HCT116 (cell line): ENCODE measurements around the gene ZNF585A. TPM values are rescaled to one million over a fixed set of nuclear protein-coding genes. Genes with fewer than 3 reads are reported as not detected.

ENCODE experiments used
- ATAC-seq: fragments of 200-7000 bp; cut with Tn5 transposase; 2 replicates; pipeline ENCODE4 v1.9.1; 2020; ENCODE audit warnings: mild to moderate bottlenecking, moderate library complexity
- BruUV-seq: library from RNA; stranded (reverse); fragments of 400-500 nt; replicated peaks from 2 replicates; lab custom pipeline; 2021; lab: Mats Ljungman, UMichigan
- CTCF ChIA-PET: fragments of 300-600 bp; sonication (Branson Sonifier 250); formaldehyde crosslinking; loops from one replicate; lab custom pipeline; 2021; ENCODE audit warnings: antibody characterized with exemption; lab: Charles Lee
- POLR2A ChIA-PET: fragments of 300-600, 350-600 bp; sonication (Branson Sonifier 250); formaldehyde crosslinking; loops from one replicate; lab custom pipeline; 2021; ENCODE audit warnings: antibody characterized with exemption; lab: Charles Lee
- RAD21 ChIA-PET, 2 experiments: fragments of 300-600 bp; sonication (Branson Sonifier 250); formaldehyde crosslinking; loops; one replicate each; lab custom pipeline; 2023; ENCODE audit warnings: low total read pairs in 2 of 2; ENCODE audit not compliant: uncharacterized antibody in 2 of 2, unreplicated experiment in 2 of 2, low non-redundant PET in 1 of 2; lab: Charles Lee
- DNase-seq: peaks from one replicate; pipeline ENCODE4 v3.0.0-alpha.2; 2010; ENCODE audit warnings: low read depth, low spot score
- H2AFZ ChIP-seq: fragments of 200-600 bp; shearing (Covaris generic), sonication (generic); 2 replicates; pipeline ENCODE4 v1.6.1; 2017; ENCODE audit warnings: low read depth, mixed run types, mixed read lengths, antibody characterized with exemption, low read length; ENCODE audit not compliant: poor library complexity, severe bottlenecking
- H3K27ac ChIP-seq: 2 replicates; pipeline ENCODE4 v1.5.1; 2012; ENCODE audit warnings: low read depth, low read length
- H3K27me3 ChIP-seq: fragments of 200-600 bp; sonication (generic); 2 replicates; pipeline ENCODE4 v1.6.1; 2016; ENCODE audit warnings: mixed run types, low read length, mixed read lengths; ENCODE audit not compliant: insufficient read depth
- H3K36me3 ChIP-seq, 2 experiments: fragments of 200-500 bp in 1 of 2; fragments of 200-600 bp in 1 of 2; sonication (Bioruptor generic) in 1 of 2; sonication (generic) in 1 of 2; 2 replicates each; pipeline versions ENCODE4 v1.5.1 to v1.6.1; 2014 to 2016; ENCODE audit warnings: low read length in 2 of 2, inconsistent platforms in 1 of 2, mixed read lengths in 1 of 2, mixed run types in 1 of 2; ENCODE audit not compliant: insufficient read depth in 2 of 2, control insufficient read depth in 1 of 2
- H3K4me1 ChIP-seq, 2 experiments: fragments of 200-600 bp in 1 of 2; sonication (generic) in 1 of 2; 2 replicates each; pipeline versions ENCODE4 v1.5.1 to v1.6.1; 2012 to 2017; ENCODE audit warnings: low read length in 2 of 2, inconsistent platforms in 1 of 2, mild to moderate bottlenecking in 1 of 2, mixed read lengths in 1 of 2, mixed run types in 1 of 2, moderate library complexity in 1 of 2; ENCODE audit not compliant: insufficient read depth in 2 of 2, control insufficient read depth in 1 of 2
- H3K4me2 ChIP-seq: fragments of 200-600 bp; sonication (generic); 2 replicates; pipeline ENCODE4 v1.6.1; 2017; ENCODE audit warnings: mixed run types, low read length, mixed read lengths
- H3K4me3 ChIP-seq, 2 experiments: fragments of 200-600 bp in 1 of 2; sonication (generic) in 1 of 2; replicated peaks in 1 of 2; 2 replicates each; pipeline ENCODE4 v1.5.1; 2011 to 2016; ENCODE audit warnings: low read length in 2 of 2, control low read depth in 1 of 2, low read depth in 1 of 2, mild to moderate bottlenecking in 1 of 2, mixed read lengths in 1 of 2, mixed run types in 1 of 2
- H3K79me2 ChIP-seq: fragments of 200-600 bp; sonication (generic); 2 replicates; pipeline ENCODE4 v1.6.1; 2017; ENCODE audit warnings: mild to moderate bottlenecking, mixed run types, low read length, moderate library complexity, mixed read lengths; ENCODE audit not compliant: insufficient read depth
- H3K9ac ChIP-seq: fragments of 200-600 bp; sonication (generic); 2 replicates; pipeline ENCODE4 v1.6.1; 2016; ENCODE audit warnings: low read length, mixed read lengths
- H3K9me2 ChIP-seq: fragments of 200-600 bp; sonication (generic), shearing (Covaris generic); 2 replicates; pipeline ENCODE4 v1.6.1; 2017; ENCODE audit warnings: mixed run types, mild to moderate bottlenecking, moderate library complexity; ENCODE audit not compliant: insufficient read depth
- H3K9me3 ChIP-seq, 2 experiments: fragments of 200-500 bp in 1 of 2; fragments of 200-600 bp in 1 of 2; sonication (Bioruptor generic) in 1 of 2; sonication (generic) in 1 of 2; 2 replicates each; pipeline ENCODE4 v1.6.1; 2014 to 2017; ENCODE audit warnings: low read length in 2 of 2, mixed read lengths in 2 of 2, inconsistent platforms in 1 of 2, low read depth in 1 of 2, mild to moderate bottlenecking in 1 of 2, mixed run types in 1 of 2, moderate library complexity in 1 of 2; ENCODE audit not compliant: control insufficient read depth in 1 of 2, insufficient read depth in 1 of 2
- H4K20me1 ChIP-seq: fragments of 200-600 bp; sonication (generic), shearing (Covaris generic); 2 replicates; pipeline ENCODE4 v1.6.1; 2017; ENCODE audit warnings: mixed run types, mild to moderate bottlenecking, moderate library complexity; ENCODE audit not compliant: insufficient read depth
- CBX3 ChIP-seq: IDR thresholded peaks from 2 replicates; pipeline ENCODE4 v1.6.1; 2012; ENCODE audit warnings: low read depth
- EZH2phosphoT487 ChIP-seq: fragments of 200-600 bp; IDR thresholded peaks from 2 replicates; pipeline ENCODE4 v1.6.1; 2018; ENCODE audit warnings: antibody characterized with exemption, borderline replicate concordance
- JUND ChIP-seq: IDR thresholded peaks from 2 replicates; pipeline ENCODE4 v1.6.1; 2012
- SIN3A ChIP-seq: IDR thresholded peaks from 2 replicates; pipeline ENCODE4 v1.6.1; 2012; ENCODE audit warnings: low read depth
- intact Hi-C: fragments of 100-400 bp; cut with micrococcal nuclease; formaldehyde crosslinking; loops from 2 replicates; pipeline ENCODE4 v1.10.0; 2022
- total RNA-seq: library from RNA; stranded (reverse); gene quantifications from one replicate; pipeline ENCODE4 v1.2.1, GENCODE V29; 2021; ENCODE audit not compliant: unreplicated experiment
- TF ChIP-seq, protein P1 (sequence below), 3 experiments: fragments of 200-600 bp in 1 of 3; sonication (generic) in 1 of 3; IDR thresholded peaks in 2 of 3; conservative IDR thresholded peaks in 1 of 3; 2 replicates each; pipeline ENCODE4 v1.5.1; 2012 to 2017; ENCODE audit warnings: low read depth in 2 of 3, low read length in 2 of 3, antibody characterized with exemption in 1 of 3, borderline replicate concordance in 1 of 3, control low read depth in 1 of 3, mild to moderate bottlenecking in 1 of 3, mixed read lengths in 1 of 3, mixed run types in 1 of 3, moderate library complexity in 1 of 3; ENCODE audit not compliant: insufficient read depth in 1 of 3
- TF ChIP-seq, protein P2 (sequence below): IDR thresholded peaks from 2 replicates; pipeline ENCODE4 v1.6.1; 2012

Gene ZNF585A
- total RNA-seq, 1 experiment from 2014 or later: 3.9 TPM

DNA sequence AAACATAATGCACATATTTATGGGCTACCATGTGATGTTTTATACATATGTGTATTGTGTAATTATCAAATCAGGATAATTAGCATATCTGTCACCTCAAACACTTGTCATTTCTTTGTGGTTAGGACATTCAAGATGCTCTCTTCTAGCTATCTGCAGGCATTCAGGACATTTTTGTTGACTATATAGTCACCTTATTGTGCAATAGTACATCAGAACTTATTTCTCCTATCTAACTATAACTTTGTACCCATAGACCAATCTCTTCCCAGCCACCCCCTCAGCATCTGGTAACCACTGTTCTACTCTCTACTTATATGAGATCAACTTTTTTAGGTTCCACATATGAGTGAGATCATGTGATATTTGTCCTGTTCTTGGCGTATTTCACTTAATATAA is 73.9 kb downstream of the ZNF585A start:
- Histone ChIP-seq H3K4me2 (no peak overlapping the region), H3K9me2 (no peaks in the 10 kb centered on the region), H3K79me2 (no peaks in the 10 kb centered on the region), H3K9me3 (peaks cover 13 to 16% of the 10 kb centered on the region in 2 experiments; a peak in 2 of 4 replicates), H4K20me1 (no peaks in the 10 kb centered on the region), H3K4me3 (no peak overlapping the region), H3K9ac (no peak overlapping the region), H3K27ac (no peak overlapping the region), H3K4me1 (no peaks in the 10 kb centered on the region), H3K36me3 (no peaks in the 10 kb centered on the region), H3K27me3 (no peaks in the 10 kb centered on the region), H2AFZ (no peak overlapping the region)
- ChIA-PET POLR2A (no interaction called here), CTCF (no interaction called here), RAD21 (no interaction called here)
- no TSS peak for BruUV-seq
- DNase-seq: no peak
- intact Hi-C loops: no loop called here
- no peak for ATAC-seq
- TF ChIP-seq, protein P1, sequence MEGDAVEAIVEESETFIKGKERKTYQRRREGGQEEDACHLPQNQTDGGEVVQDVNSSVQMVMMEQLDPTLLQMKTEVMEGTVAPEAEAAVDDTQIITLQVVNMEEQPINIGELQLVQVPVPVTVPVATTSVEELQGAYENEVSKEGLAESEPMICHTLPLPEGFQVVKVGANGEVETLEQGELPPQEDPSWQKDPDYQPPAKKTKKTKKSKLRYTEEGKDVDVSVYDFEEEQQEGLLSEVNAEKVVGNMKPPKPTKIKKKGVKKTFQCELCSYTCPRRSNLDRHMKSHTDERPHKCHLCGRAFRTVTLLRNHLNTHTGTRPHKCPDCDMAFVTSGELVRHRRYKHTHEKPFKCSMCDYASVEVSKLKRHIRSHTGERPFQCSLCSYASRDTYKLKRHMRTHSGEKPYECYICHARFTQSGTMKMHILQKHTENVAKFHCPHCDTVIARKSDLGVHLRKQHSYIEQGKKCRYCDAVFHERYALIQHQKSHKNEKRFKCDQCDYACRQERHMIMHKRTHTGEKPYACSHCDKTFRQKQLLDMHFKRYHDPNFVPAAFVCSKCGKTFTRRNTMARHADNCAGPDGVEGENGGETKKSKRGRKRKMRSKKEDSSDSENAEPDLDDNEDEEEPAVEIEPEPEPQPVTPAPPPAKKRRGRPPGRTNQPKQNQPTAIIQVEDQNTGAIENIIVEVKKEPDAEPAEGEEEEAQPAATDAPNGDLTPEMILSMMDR (IDR thresholded peaks at IDR 0.05 in 2 of 3, conservative IDR thresholded peaks at IDR 0.05 in 1 of 3; ENCODE audit: borderline replicate concordance in 1 of 3, insufficient read depth in 1 of 3, low read depth in 2 of 3, low read length in 2 of 3): no peak
- no peak for TF ChIP-seq SIN3A
- TF ChIP-seq EZH2phosphoT487: no peak

DNA sequence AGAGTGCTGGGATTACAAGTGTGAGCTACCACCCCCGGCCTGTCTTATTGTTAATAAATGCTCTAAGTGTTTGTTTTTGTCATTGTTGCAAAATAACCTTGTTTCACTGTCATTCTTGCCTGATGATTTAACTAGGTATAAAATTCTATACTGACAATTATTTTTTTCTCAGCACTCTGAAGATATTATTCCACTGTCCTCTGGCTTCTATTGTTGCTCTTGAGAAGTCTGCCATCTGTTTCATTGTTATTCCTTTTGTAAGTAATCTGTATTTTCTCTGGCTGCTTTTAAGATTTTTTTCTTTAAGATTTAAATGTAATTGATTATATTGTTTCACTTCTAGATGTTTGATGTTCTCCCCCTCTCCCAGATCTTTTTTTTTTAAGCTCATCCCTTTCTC is 76.6 kb downstream of the ZNF585A start:
- Histone ChIP-seq H4K20me1 (no peaks in the 10 kb centered on the region), H3K9me2 (no peaks in the 10 kb centered on the region), H2AFZ (no peak overlapping the region), H3K79me2 (no peaks in the 10 kb centered on the region), H3K36me3 (no peaks in the 10 kb centered on the region), H3K27ac (no peak overlapping the region)
- no peak for DNase-seq
- ChIA-PET CTCF (no interaction called here), POLR2A (no interaction called here)
- intact Hi-C loops: no loop called here
- no peak for ATAC-seq
- TF ChIP-seq SIN3A: no peak
- TF ChIP-seq JUND: no peak
- TF ChIP-seq CBX3: no peak
- TF ChIP-seq, protein P2, sequence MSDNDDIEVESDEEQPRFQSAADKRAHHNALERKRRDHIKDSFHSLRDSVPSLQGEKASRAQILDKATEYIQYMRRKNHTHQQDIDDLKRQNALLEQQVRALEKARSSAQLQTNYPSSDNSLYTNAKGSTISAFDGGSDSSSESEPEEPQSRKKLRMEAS: no peak
- TF ChIP-seq, all 23 proteins: peak for 0
- Histone ChIP-seq H3K9me3 (peaks cover 8 to 9% of the 10 kb centered on the region in 2 experiments; a peak in 2 of 4 replicates), H3K4me3 (no peak overlapping the region), H3K9ac (no peak overlapping the region), H3K4me2 (no peak overlapping the region), H3K27me3 (no peaks in the 10 kb centered on the region), H3K4me1 (no peaks in the 10 kb centered on the region)
- RAD21 ChIA-PET: no interaction called here
- BruUV-seq: no TSS peak

Other genes with a start within 250 kb of the ZNF585A start
- not detected for gene ZNF420, start 94.3 kb downstream of the ZNF585A start, total RNA-seq
- gene ZNF585B, start 37.8 kb upstream of the ZNF585A start, total RNA-seq: 5.2 TPM
- 6.6 TPM for gene ZNF383, start 45.5 kb upstream of the ZNF585A start, total RNA-seq
- gene ZNF527, start 198.4 kb upstream of the ZNF585A start, total RNA-seq: 2.0 TPM